K562 (cell line): ENCODE results near the gene AKNA. TPM values are rescaled to one million over a fixed set of nuclear protein-coding genes. Genes with fewer than 3 reads are reported as not detected.

Experiments
- ATAC-seq: fragments of 200-7000 bp; cut with Tn5 transposase; 3 replicates; pipeline ENCODE4 v1.9.1; 2020; ENCODE audit warnings: moderate library complexity
- BruUV-seq: library from RNA; stranded (reverse); fragments of 400-500 nt; replicated peaks from 2 replicates; lab custom pipeline; 2021; lab: Mats Ljungman, UMichigan
- CTCF ChIA-PET: fragments of 300-600 bp; formaldehyde crosslinking; extraction: SDS; loops from one replicate; lab custom pipeline; 2021; ENCODE audit warnings: low intra/inter-chr PET ratio; lab: Yijun Ruan, JAX
- POLR2A ChIA-PET: fragments of 300-600, 350-650 bp; sonication (Branson Sonifier 250); formaldehyde crosslinking; extraction: SDS; loops from one replicate; lab custom pipeline; 2021; ENCODE audit warnings: antibody characterized with exemption, inconsistent platforms; lab: Yijun Ruan, JAX
- DNase-seq, 4 experiments: peaks; one replicate each; pipeline versions ENCODE4 v3.0.0 to v3.0.0-alpha.2; 2011 to 2018; ENCODE audit warnings: low spot score in 3 of 4, mixed read lengths in 3 of 4; ENCODE audit errors: extremely low read depth in 1 of 4
- FAIRE-seq: peaks from 2 replicates; lab custom pipeline; 2011; peaks lifted over from hg19 to GRCh38; lab: Jason Lieb, UNC
- H2AFZ ChIP-seq: 2 replicates; pipeline ENCODE4 v1.6.0; 2011; ENCODE audit warnings: low read depth, low read length, control low read depth, inconsistent platforms
- H3K27ac ChIP-seq: fragments of 200-600 bp; 3 replicates; pipeline ENCODE4 v1.8.0; 2011; ENCODE audit warnings: low read depth, mild to moderate bottlenecking, control low read depth, inconsistent platforms, low read length, moderate library complexity, mixed read lengths; ENCODE audit errors: extremely low read depth
- H3K27me3 ChIP-seq, 2 experiments: fragments of 300-600 bp in 1 of 2; 2 replicates in 1 of 2; 3 replicates in 1 of 2; pipeline versions ENCODE4 v1.6.0 to v1.8.0; 2011; ENCODE audit warnings: inconsistent platforms in 2 of 2, low read length in 2 of 2, mild to moderate bottlenecking in 1 of 2, mixed read lengths in 1 of 2, moderate library complexity in 1 of 2; ENCODE audit not compliant: control insufficient read depth in 2 of 2, insufficient read depth in 2 of 2
- H3K36me3 ChIP-seq: fragments of 300-600 bp; 3 replicates; pipeline ENCODE4 v1.8.0; 2011; ENCODE audit warnings: mild to moderate bottlenecking, low read length, inconsistent platforms; ENCODE audit not compliant: control insufficient read depth, insufficient read depth
- H3K4me1 ChIP-seq, 2 experiments: fragments of 200-600 bp in 1 of 2; replicated peaks in 1 of 2; 2 replicates in 1 of 2; 3 replicates in 1 of 2; pipeline versions ENCODE4 v1.5.1 to v1.8.0; 2011; ENCODE audit warnings: inconsistent platforms in 2 of 2, low read length in 2 of 2, mild to moderate bottlenecking in 1 of 2, mixed read lengths in 1 of 2, moderate library complexity in 1 of 2; ENCODE audit not compliant: control insufficient read depth in 2 of 2, insufficient read depth in 2 of 2
- H3K4me2 ChIP-seq: 2 replicates; pipeline ENCODE4 v1.6.1; 2011; ENCODE audit warnings: low read length, control low read depth, inconsistent platforms, mixed read lengths; ENCODE audit not compliant: insufficient read depth
- H3K4me3 ChIP-seq: fragments of 200-600 bp; sonication (generic), shearing (Covaris generic); 2 replicates; pipeline ENCODE4 v1.5.1; 2016; ENCODE audit warnings: control low read depth, inconsistent platforms
- H3K79me2 ChIP-seq: fragments of 200-600 bp; 3 replicates; pipeline ENCODE4 v1.8.0; 2011; ENCODE audit warnings: low read length, inconsistent platforms; ENCODE audit not compliant: control insufficient read depth, insufficient read depth
- H3K9ac ChIP-seq, 2 experiments: 2 replicates each; pipeline versions ENCODE4 v1.6.0 to v1.6.1; 2011; ENCODE audit warnings: low read depth in 2 of 2, low read length in 2 of 2, control low read depth in 1 of 2, inconsistent platforms in 1 of 2, mild to moderate bottlenecking in 1 of 2, mixed read lengths in 1 of 2; ENCODE audit not compliant: insufficient read depth in 1 of 2
- H3K9me1 ChIP-seq: one replicate; pipeline ENCODE4 v1.6.0; 2011; ENCODE audit warnings: inconsistent platforms, mild to moderate bottlenecking, low read length, moderate library complexity; ENCODE audit not compliant: control insufficient read depth, insufficient read depth
- H3K9me3 ChIP-seq: replicated peaks from 2 replicates; pipeline ENCODE4 v1.5.1; 2011; ENCODE audit warnings: low read depth, low read length, inconsistent platforms; ENCODE audit not compliant: control insufficient read depth, insufficient read depth
- H4K20me1 ChIP-seq: replicated peaks from 2 replicates; pipeline ENCODE4 v1.6.1; 2011; ENCODE audit warnings: low read length, inconsistent platforms, mixed read lengths; ENCODE audit not compliant: control insufficient read depth, insufficient read depth
- E4F1 ChIP-seq: fragments of 250-450 bp; sonication (Bioruptor Pico); IDR thresholded peaks from 2 replicates; pipeline ENCODE4 v1.5.0; 2021; ENCODE audit warnings: mild to moderate bottlenecking, borderline replicate concordance
- HINFP ChIP-seq: fragments of 450-650 bp; conservative IDR thresholded peaks from 2 replicates; pipeline ENCODE4 v1.6.1; 2016; ENCODE audit warnings: missing genetic modification characterization, low read depth, mild to moderate bottlenecking, control low read depth, missing compliant biosample characterization
- PRMT5 ChIP-seq: sonication (generic); formaldehyde crosslinking; IDR thresholded peaks from 2 replicates; pipeline ENCODE4 v1.5.0; 2020; ENCODE audit warnings: missing genetic modification reagents
- PYGO2 ChIP-seq: fragments of 450-650 bp; IDR thresholded peaks from 2 replicates; pipeline ENCODE4 v1.6.1; 2016; ENCODE audit warnings: mild to moderate bottlenecking, missing genetic modification characterization, moderate library complexity, missing compliant biosample characterization
- SLC30A9 ChIP-seq: fragments of 250-450 bp; sonication (Bioruptor Pico); IDR thresholded peaks from 2 replicates; pipeline ENCODE4 v1.8.0; 2022; ENCODE audit warnings: mild to moderate bottlenecking, moderate library complexity
- TRIM28 ChIP-seq: fragments of 450-650 bp; IDR thresholded peaks from 2 replicates; pipeline ENCODE4 v1.6.1; 2017
- VEZF1 ChIP-seq: fragments of 200-800 bp; sonication (Bioruptor generic); IDR thresholded peaks from 2 replicates; pipeline ENCODE4 v1.6.1; 2017; ENCODE audit warnings: missing genetic modification characterization, missing compliant biosample characterization
- WGBS: fragments of 100-300 bp; shearing (Covaris generic); methylation state at CpG from one replicate; pipeline ENCODE4 v1.1.6; 2016; ENCODE audit warnings: low coverage, mixed read lengths; ENCODE audit not compliant: insufficient coverage; ENCODE audit errors: missing lambda C conversion rate; 5-methylcytosine and 5-hydroxymethylcytosine counted together
- in situ Hi-C: fragments of 300-500 bp; cut with MboI; formaldehyde crosslinking; loops from 4 replicates; pipeline ENCODE4 v1.15.0; 2018; ENCODE audit warnings: inconsistent platforms, mixed read lengths
- intact Hi-C: fragments of 100-400 bp; cut with micrococcal nuclease; formaldehyde crosslinking; loops from 2 replicates; pipeline ENCODE4 v1.14.2; 2022
- polyA plus RNA-seq, 8 experiments: library from polyadenylated mRNA; depleted of rRNA in 4 of 8; stranded (reverse) in 5 of 8; unstranded in 3 of 8; fragments of >200 nt; fragmentation: Nextera tagmentation in 2 of 8; fragmentation: Illumina TruSeq in 1 of 8; extraction: Ambion mirVana in 2 of 8; extraction: Trizol in 1 of 8; gene quantifications; 2 replicates each; pipeline versions ENCODE4 v1.2.1 to v1.2.3, GENCODE V29; 2011 to 2014; ENCODE audit warnings: inconsistent platforms in 1 of 8, missing spikeins in 1 of 8
- total RNA-seq, 7 experiments: library from RNA; depleted of rRNA in 6 of 7; stranded (reverse); fragments of >200 nt in 6 of 7; fragmentation: Illumina TruSeq in 2 of 7; extraction: Trizol in 2 of 7; gene quantifications; 2 replicates each; pipeline versions ENCODE4 v1.2.1 to v1.2.3, GENCODE V29; 2011 to 2021; ENCODE audit warnings: low replicate concordance in 1 of 7

Gene AKNA
- total and polyA plus RNA-seq, 9 of the 15 experiments (the other 6 are each of a cell fraction or from before 2014, with no cell fraction given) = 0.29 to 20.5 (median 3.9) TPM

DNA sequence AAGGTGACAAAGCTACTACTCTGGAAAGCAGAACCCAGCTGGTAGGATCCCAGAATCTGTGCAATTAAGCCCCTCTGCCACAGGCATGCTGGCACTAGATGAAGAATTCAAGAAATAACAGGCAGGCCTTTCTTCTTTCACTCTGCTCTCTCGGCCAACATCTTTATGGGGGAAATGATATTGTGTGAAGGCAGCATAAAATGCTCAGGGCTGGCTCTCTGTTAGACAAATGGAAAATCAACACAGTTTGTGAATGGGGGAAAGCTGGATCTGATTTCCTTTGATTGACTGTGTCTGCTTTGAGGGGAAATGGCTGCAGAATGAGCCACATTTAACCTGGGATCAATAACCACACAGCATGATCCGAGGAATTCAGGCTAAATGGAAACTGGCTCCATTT, 29.1 kb upstream of the AKNA start:
- no peaks in the 10 kb centered on the region for H3K9me1 ChIP-seq
- no peak overlapping the region for H3K4me2 ChIP-seq
- POLR2A ChIA-PET = interaction anchor here (1.2 kb wide), 1 partner anchor 260 kb away, joined by 4 read pairs; no protein-coding TSS in a partner anchor
- no peaks in the 10 kb centered on the region for H3K9me3 ChIP-seq
- H3K27ac ChIP-seq = no peak overlapping the region
- no peak for ATAC-seq
- no peaks in the 10 kb centered on the region for H3K79me2 ChIP-seq
- DNase-seq = no peak
- H3K4me3 ChIP-seq = no peak overlapping the region
- in situ Hi-C loops = loop anchor here (5.0 kb wide), 1 partner anchor 595 kb away; no protein-coding TSS in a partner anchor
- no TSS peak for BruUV-seq
- no peak for FAIRE-seq
- WGBS = 70% methylated on average over 2 of the region's 2 CpGs
- no peak for TF ChIP-seq VEZF1 (CRISPR knock-in tag)
- TF ChIP-seq SLC30A9 (CRISPR knock-in tag) = no peak
- no peak for TF ChIP-seq HINFP (tag)
- no peak for TF ChIP-seq PYGO2 (tag)
- no peak for TF ChIP-seq TRIM28
- no peak for TF ChIP-seq PRMT5
- TF ChIP-seq E4F1 (CRISPR knock-in tag) = no peak
- TF ChIP-seq, all 486 proteins: peak for 0
- intact Hi-C loops = no loop called here
- Histone ChIP-seq H4K20me1 (0 out of 2 replicates have a peak, but pooled peaks cover 2% of the 10 kb centered on the region), H3K4me1 (no peaks in the 10 kb centered on the region), H2AFZ (no peak overlapping the region), H3K36me3 (0 out of 3 replicates have a peak, but pooled peaks cover 3% of the 10 kb centered on the region), H3K27me3 (no peaks in the 10 kb centered on the region), H3K9ac (no peak overlapping the region)
- CTCF ChIA-PET = no interaction called here
